HCEC 1CT (cell line): ENCODE results near the gene STUM.
"Not testable (repeated sequence)": the region's sequence is repeated elsewhere in the genome, so short reads cannot be mapped to it uniquely, and the experiment has no call there.

ENCODE experiments used
- DNase-seq: peaks from one replicate; pipeline ENCODE4 v3.0.0-alpha.2; 2017

Gene STUM

GRCh38 chr1:226548256-226549093 is at the start of gene STUM:
STUM (plus strand) TSS chr1:226548764; CDS start chr1:226548905, 141 bp downstream.
- DNase-seq, result no peak

GRCh38 chr1:226499699-226500098 is 48.9 kb upstream of the STUM start:
- DNase-seq, result not testable (repeated sequence)

- no peak for DNase-seq
Observed at GRCh38 chr1:226506021-226506420, 42.5 kb upstream of the STUM start.

- DNase-seq, result no peak
Observed at GRCh38 chr1:226506921-226507320, 41.6 kb upstream of the STUM start.

- DNase-seq, result no peak
Observed at GRCh38 chr1:226510453-226510852, 38.1 kb upstream of the STUM start.

GRCh38 chr1:226511296-226511695 is 37.3 kb upstream of the STUM start:
- DNase-seq, result no peak

- no peak for DNase-seq
Observed at GRCh38 chr1:226512076-226512728, 36.4 kb upstream of the STUM start.

GRCh38 chr1:226518375-226518774 is 30.2 kb upstream of the STUM start:
- no peak for DNase-seq

- DNase-seq, result no peak
Observed at GRCh38 chr1:226519135-226519534, 29.4 kb upstream of the STUM start.

- DNase-seq, result no peak
Observed at GRCh38 chr1:226519716-226520598, 28.6 kb upstream of the STUM start.

GRCh38 chr1:226520640-226521355 is 27.8 kb upstream of the STUM start:
- no peak for DNase-seq

GRCh38 chr1:226523646-226524406 is 24.7 kb upstream of the STUM start:
- no peak for DNase-seq

- no peak for DNase-seq
Observed at GRCh38 chr1:226524547-226524946, 24.0 kb upstream of the STUM start.

- DNase-seq, result peak; percentile 36
Observed at GRCh38 chr1:226525750-226526149, 22.8 kb upstream of the STUM start.

GRCh38 chr1:226526801-226527595 is 21.6 kb upstream of the STUM start:
- no peak for DNase-seq

- DNase-seq, result no peak
Observed at GRCh38 chr1:226529891-226530290, 18.7 kb upstream of the STUM start.

GRCh38 chr1:226530591-226530990 is 18.0 kb upstream of the STUM start:
- no peak for DNase-seq

GRCh38 chr1:226531360-226532093 is 17.0 kb upstream of the STUM start:
- no peak for DNase-seq

- no peak for DNase-seq
Observed at GRCh38 chr1:226532553-226532952, 16.0 kb upstream of the STUM start.

GRCh38 chr1:226533220-226533619 is 15.3 kb upstream of the STUM start:
- DNase-seq, result no peak
